Gastroesophageal sphincter (tissue), 3 donors: ENCODE measurements around the gene VRK3.

ENCODE experiments used
- EP300 ChIP-seq: sonication (generic); formaldehyde crosslinking; IDR thresholded peaks from one replicate; pipeline ENCODE4 v1.6.1; 2017; ENCODE audit warnings: antibody characterized with exemption, mild to moderate bottlenecking
- POLR2A ChIP-seq, 2 donors: fragments of 450-650 bp; IDR thresholded peaks; one replicate each; pipeline ENCODE4 v1.6.1; 2017; ENCODE audit warnings: antibody characterized with exemption in 2 of 2, mild to moderate bottlenecking in 2 of 2, moderate library complexity in 1 of 2
- POLR2AphosphoS5 ChIP-seq: sonication (generic); formaldehyde crosslinking; IDR thresholded peaks from one replicate; pipeline ENCODE4 v1.6.1; 2017; ENCODE audit warnings: antibody characterized with exemption
- TF ChIP-seq, protein P1 (sequence below), 4 experiments: fragments of 200-600 bp in 2 of 4; fragments of 450-650 bp in 2 of 4; sonication (generic) in 1 of 4; IDR thresholded peaks; one replicate each; pipeline ENCODE4 v1.5.1; 2017 to 2019; ENCODE audit warnings: antibody characterized with exemption in 4 of 4, mild to moderate bottlenecking in 2 of 4, moderate library complexity in 2 of 4

DNA sequence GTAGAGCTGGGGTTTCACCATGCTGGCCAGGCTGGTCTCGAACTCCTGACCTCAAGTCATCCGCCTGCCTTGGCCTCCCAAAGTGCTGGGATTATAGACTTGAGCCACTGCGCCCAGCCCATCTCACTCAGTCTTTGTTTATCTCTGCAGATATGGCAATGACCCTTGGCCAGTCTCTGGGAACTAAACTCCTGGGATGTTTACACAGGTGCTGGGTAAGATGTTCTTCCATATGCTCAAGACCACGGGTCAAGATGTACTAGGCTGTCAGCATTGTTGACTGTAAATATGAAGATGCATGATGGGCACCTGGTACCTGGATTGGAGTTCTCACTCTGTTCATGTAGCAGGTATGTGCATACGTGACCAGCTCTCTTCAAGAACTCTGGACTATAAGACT lies 36.5 kb upstream of the VRK3 start:
- TF ChIP-seq, protein P1, sequence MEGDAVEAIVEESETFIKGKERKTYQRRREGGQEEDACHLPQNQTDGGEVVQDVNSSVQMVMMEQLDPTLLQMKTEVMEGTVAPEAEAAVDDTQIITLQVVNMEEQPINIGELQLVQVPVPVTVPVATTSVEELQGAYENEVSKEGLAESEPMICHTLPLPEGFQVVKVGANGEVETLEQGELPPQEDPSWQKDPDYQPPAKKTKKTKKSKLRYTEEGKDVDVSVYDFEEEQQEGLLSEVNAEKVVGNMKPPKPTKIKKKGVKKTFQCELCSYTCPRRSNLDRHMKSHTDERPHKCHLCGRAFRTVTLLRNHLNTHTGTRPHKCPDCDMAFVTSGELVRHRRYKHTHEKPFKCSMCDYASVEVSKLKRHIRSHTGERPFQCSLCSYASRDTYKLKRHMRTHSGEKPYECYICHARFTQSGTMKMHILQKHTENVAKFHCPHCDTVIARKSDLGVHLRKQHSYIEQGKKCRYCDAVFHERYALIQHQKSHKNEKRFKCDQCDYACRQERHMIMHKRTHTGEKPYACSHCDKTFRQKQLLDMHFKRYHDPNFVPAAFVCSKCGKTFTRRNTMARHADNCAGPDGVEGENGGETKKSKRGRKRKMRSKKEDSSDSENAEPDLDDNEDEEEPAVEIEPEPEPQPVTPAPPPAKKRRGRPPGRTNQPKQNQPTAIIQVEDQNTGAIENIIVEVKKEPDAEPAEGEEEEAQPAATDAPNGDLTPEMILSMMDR (IDR thresholded peaks at IDR 0.05), result no peak
- no peak for TF ChIP-seq POLR2A (IDR thresholded peaks at IDR 0.05)
- no peak for TF ChIP-seq EP300
- TF ChIP-seq POLR2AphosphoS5, result no peak
